Thyroid gland (tissue), 4 donors: ENCODE measurements around the gene ANK3. TPM values are rescaled to one million over a fixed set of nuclear protein-coding genes. Genes with fewer than 3 reads are reported as not detected.

ENCODE experiments used
- DNase-seq, 2 donors: peaks; one replicate each; pipeline ENCODE4 v3.0.0-alpha.2; 2019
- H3K27ac ChIP-seq, 3 donors: fragments of 200-600 bp; sonication (generic); 1 replicate in 2 of 3; 2 replicates in 1 of 3; pipeline ENCODE4 v1.5.1; 2016 to 2019; ENCODE audit warnings: mild to moderate bottlenecking in 1 of 3, moderate library complexity in 1 of 3
- H3K27me3 ChIP-seq: fragments of 200-600 bp; sonication (generic); one replicate; pipeline ENCODE4 v1.5.1; 2019
- H3K36me3 ChIP-seq, 2 donors: fragments of 200-600 bp; sonication (generic); one replicate each; pipeline ENCODE4 v1.5.1; 2016 to 2019
- H3K4me1 ChIP-seq, 2 donors: fragments of 200-600 bp; sonication (generic); one replicate each; pipeline ENCODE4 v1.5.1; 2017 to 2019
- H3K4me3 ChIP-seq, 3 donors: fragments of 200-600 bp; sonication (generic); replicated peaks in 1 of 3; 1 replicate in 2 of 3; 2 replicates in 1 of 3; pipeline ENCODE4 v1.5.1; 2016; ENCODE audit warnings: mild to moderate bottlenecking in 1 of 3
- H3K9me3 ChIP-seq: fragments of 200-600 bp; sonication (generic); one replicate; pipeline ENCODE4 v1.5.1; 2017
- CTCF ChIP-seq, 6 experiments: fragments of 200-600 bp in 3 of 6; fragments of 450-650 bp in 3 of 6; sonication (generic) in 3 of 6; IDR thresholded peaks; one replicate each; pipeline ENCODE4 v1.5.1; 2016 to 2019; ENCODE audit warnings: antibody characterized with exemption in 6 of 6, mild to moderate bottlenecking in 2 of 6, inconsistent platforms in 1 of 6, moderate library complexity in 1 of 6
- POLR2A ChIP-seq, 2 donors: fragments of 450-650 bp; IDR thresholded peaks; one replicate each; pipeline ENCODE4 v1.6.1; 2017; ENCODE audit warnings: antibody characterized with exemption in 2 of 2, mild to moderate bottlenecking in 2 of 2, moderate library complexity in 1 of 2
- WGBS, 2 donors: methylation state at CpG; one replicate each; pipeline ENCODE4 v1.1.5; 2017; 5-methylcytosine and 5-hydroxymethylcytosine counted together
- intact Hi-C: fragments of 100-400 bp; cut with DNase I; formaldehyde crosslinking; loops from one replicate; pipeline ENCODE4 v1.15.1; 2023
- total RNA-seq, 4 donors: library from RNA; depleted of rRNA; stranded (reverse); fragments of >200 nt; gene quantifications; one replicate each; pipeline ENCODE4 v1.2.3, GENCODE V29; 2016

ANK3 gene
- total RNA-seq, 4 donors from 2014 or later: 56.6 to 118 (median 115) TPM

- Histone ChIP-seq H3K9me3 (no peaks in the 10 kb centered on the region), H3K27ac (peak overlapping the region in 1 of 3 donors; percentile 21), H3K4me3 (no peak overlapping the region), H3K36me3 (no peaks in the 10 kb centered on the region), H3K4me1 (peaks cover 21 to 22% of the 10 kb centered on the region in 2 donors), H3K27me3 (no peaks in the 10 kb centered on the region)
- 66 to 76% methylated on average over 2 of the region's 2 CpGs for WGBS, 2 donors
- TF ChIP-seq POLR2A (IDR thresholded peaks at IDR 0.05) (no peak), CTCF (IDR thresholded peaks at IDR 0.05) (no peak)
- DNase-seq: no peak
- intact Hi-C loops: no loop called here
Observed at GRCh38 chr10:60350400-60350799, 39.3 kb downstream of the ANK3 start.

- no peak for DNase-seq
- no peaks in the 10 kb centered on the region for H3K36me3 ChIP-seq
- H3K4me3 ChIP-seq: no peak overlapping the region
- WGBS, 2 donors: 83 to 89% methylated on average over 2 of the region's 2 CpGs
- H3K4me1 ChIP-seq: peaks cover 21 to 22% of the 10 kb centered on the region in 2 donors
- TF ChIP-seq CTCF (IDR thresholded peaks at IDR 0.05): no peak
- TF ChIP-seq POLR2A (IDR thresholded peaks at IDR 0.05): no peak
- intact Hi-C loops: no loop called here
- H3K9me3 ChIP-seq: no peaks in the 10 kb centered on the region
- no peaks in the 10 kb centered on the region for H3K27me3 ChIP-seq
- no peak overlapping the region for H3K27ac ChIP-seq
Observed at GRCh38 chr10:60349426-60349825, 40.2 kb downstream of the ANK3 start.

GRCh38 chr10:60348982-60349381 is 40.7 kb downstream of the ANK3 start:
- Histone ChIP-seq H3K27ac (no peak overlapping the region), H3K4me1 (peaks cover 21 to 22% of the 10 kb centered on the region in 2 donors), H3K4me3 (no peak overlapping the region), H3K27me3 (no peaks in the 10 kb centered on the region), H3K9me3 (no peaks in the 10 kb centered on the region), H3K36me3 (no peaks in the 10 kb centered on the region)
- intact Hi-C loops: no loop called here
- TF ChIP-seq CTCF (IDR thresholded peaks at IDR 0.05) (no peak), POLR2A (IDR thresholded peaks at IDR 0.05) (no peak)
- WGBS, 2 donors: 90 to 94% methylated on average over 2 of the region's 2 CpGs
- no peak for DNase-seq

DNA sequence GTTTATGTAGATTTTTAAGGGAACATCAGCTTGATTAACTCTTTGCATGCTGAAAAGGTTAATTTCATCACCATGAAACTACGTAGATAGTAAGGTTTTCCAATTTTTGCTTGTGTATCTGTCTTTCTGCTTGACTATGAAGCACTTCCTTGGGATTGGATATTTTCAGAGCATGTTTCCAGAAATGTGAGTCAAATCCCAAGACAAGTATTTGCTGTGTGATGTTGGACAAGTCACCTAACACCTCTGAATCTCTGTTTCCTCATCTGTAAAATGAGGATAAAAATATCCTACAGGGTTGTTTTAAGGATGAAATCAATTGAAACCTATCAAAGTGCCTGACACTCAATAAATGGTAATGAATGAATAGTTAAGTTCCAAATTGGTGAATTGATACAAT is 42.4 kb downstream of the ANK3 start:
- TF ChIP-seq POLR2A (IDR thresholded peaks at IDR 0.05) (no peak), CTCF (IDR thresholded peaks at IDR 0.05) (no peak)
- 100% methylated on average over 1 of the region's 1 CpG for WGBS, 2 donors
- no peaks in the 10 kb centered on the region for H3K27me3 ChIP-seq

GRCh38 chr10:60346661-60347060 is 43.0 kb downstream of the ANK3 start:
- Histone ChIP-seq H3K4me3 (no peak overlapping the region), H3K4me1 (peaks cover 11 to 14% of the 10 kb centered on the region in 2 donors), H3K9me3 (no peaks in the 10 kb centered on the region), H3K36me3 (no peaks in the 10 kb centered on the region), H3K27me3 (no peaks in the 10 kb centered on the region), H3K27ac (no peak overlapping the region)
- DNase-seq: no peak
- 92 to 98% methylated on average over 1 of the region's 1 CpG for WGBS, 2 donors
- TF ChIP-seq POLR2A (IDR thresholded peaks at IDR 0.05) (no peak), CTCF (IDR thresholded peaks at IDR 0.05) (no peak)
- intact Hi-C loops: no loop called here

More for the DNA sequence above, 42.4 kb downstream of the ANK3 start:
- peaks cover 14 to 18% of the 10 kb centered on the region in 2 donors for H3K4me1 ChIP-seq
- DNase-seq: no peak
- H3K4me3 ChIP-seq: no peak overlapping the region
- H3K9me3 ChIP-seq: no peaks in the 10 kb centered on the region
- H3K27ac ChIP-seq: no peak overlapping the region
- no peaks in the 10 kb centered on the region for H3K36me3 ChIP-seq
- intact Hi-C loops: no loop called here
